Activated CD4-positive, alpha-beta T cell treated with anti-CD3 and anti-CD28 coated beads, Interleukin-2, amount 10 ng/mL, durations not matched to agents 24 days and 14 days (primary cell): ENCODE measurements around the gene ZDHHC1. TPM values are rescaled to one million over a fixed set of nuclear protein-coding genes. Genes with fewer than 3 reads are reported as not detected.

Source experiments
- DNase-seq: peaks from one replicate; pipeline ENCODE4 v3.0.0; 2022
- H3K27ac Mint-ChIP-seq: one replicate; pipeline ENCODE4 v1.8.0; 2022; ENCODE audit warnings: mild to moderate bottlenecking, mixed read lengths
- H3K27me3 Mint-ChIP-seq: one replicate; pipeline ENCODE4 v1.8.0; 2022; ENCODE audit warnings: mixed read lengths
- H3K36me3 Mint-ChIP-seq: one replicate; pipeline ENCODE4 v1.8.0; 2022; ENCODE audit warnings: low read depth, mild to moderate bottlenecking, mixed read lengths
- H3K4me1 Mint-ChIP-seq: one replicate; pipeline ENCODE4 v1.8.0; 2021; ENCODE audit warnings: mixed read lengths
- H3K4me3 Mint-ChIP-seq: one replicate; pipeline ENCODE4 v1.8.0; 2022; ENCODE audit warnings: mild to moderate bottlenecking, moderate library complexity, mixed read lengths
- H3K9me3 Mint-ChIP-seq: one replicate; pipeline ENCODE4 v1.8.0; 2021; ENCODE audit warnings: mixed read lengths
- intact Hi-C: fragments of 100-400 bp; cut with micrococcal nuclease; formaldehyde crosslinking; loops from one replicate; pipeline ENCODE4 v1.15.1; 2023
- total RNA-seq: library from RNA; stranded (reverse); gene quantifications from 2 replicates; pipeline ENCODE4 v1.2.3, GENCODE V29; 2022

Gene ZDHHC1
- total RNA-seq, 1 donor from 2014 or later: 0.54 TPM

DNA sequence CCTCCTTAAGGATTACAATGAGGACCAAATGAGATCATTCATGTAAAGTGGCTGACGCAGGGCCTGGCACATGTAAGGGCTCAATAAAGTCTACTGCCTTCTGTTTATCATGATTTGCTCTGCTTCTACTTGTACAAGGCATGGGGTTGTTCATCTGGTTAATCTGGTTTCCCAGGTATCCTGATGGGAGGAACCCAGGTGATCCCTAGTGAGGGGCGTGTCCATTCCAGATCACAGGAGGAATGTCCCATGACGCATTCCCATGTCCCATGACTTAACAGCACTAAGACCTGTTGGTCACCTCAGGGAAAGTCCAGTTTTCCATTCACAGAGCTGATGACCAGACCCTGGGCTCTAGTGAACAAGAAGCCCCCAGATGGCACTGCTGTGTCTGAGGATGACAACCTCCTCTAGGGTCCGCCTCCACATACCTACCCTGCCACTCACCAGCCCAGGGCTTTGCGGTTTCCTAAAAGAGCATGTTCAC, 11.5 kb downstream of the ZDHHC1 start:
- no peak for DNase-seq
- H3K27ac Mint-ChIP-seq: no peak overlapping the region
- intact Hi-C loops: no loop called here
- no peaks in the 10 kb centered on the region for H3K9me3 Mint-ChIP-seq
- no peak overlapping the region for H3K4me3 Mint-ChIP-seq
- H3K27me3 Mint-ChIP-seq: peaks cover 7% of the 10 kb centered on the region
- no peaks in the 10 kb centered on the region for H3K4me1 Mint-ChIP-seq
- no peaks in the 10 kb centered on the region for H3K36me3 Mint-ChIP-seq

DNA sequence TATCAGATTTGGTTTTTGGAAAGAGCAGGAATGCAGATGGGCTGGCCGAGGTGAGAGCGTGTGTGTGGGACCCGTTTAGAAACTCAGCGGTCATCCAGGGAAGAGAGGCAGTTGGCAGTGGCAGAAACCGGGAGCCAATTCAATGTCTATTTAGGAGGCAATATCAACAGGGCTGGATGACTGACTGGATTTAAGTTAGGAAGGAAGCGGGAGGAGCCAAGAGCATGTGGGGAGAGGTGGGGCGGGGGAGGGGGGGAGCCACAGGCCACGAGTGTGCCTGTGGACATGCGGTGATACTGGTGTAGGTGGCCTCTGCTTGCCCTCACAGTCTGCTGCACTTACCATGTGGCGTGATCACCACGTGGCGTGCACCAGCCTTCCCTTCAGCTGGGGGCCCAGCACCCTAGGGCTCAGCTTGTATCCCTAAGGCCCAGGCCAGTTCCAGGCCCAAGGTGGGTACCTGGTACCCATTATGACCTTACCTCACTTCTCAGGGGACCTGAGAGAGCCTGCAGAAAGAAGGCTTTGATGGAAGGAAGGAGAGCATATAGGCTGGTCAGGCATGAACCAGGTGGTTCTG, 12.2 kb downstream of the ZDHHC1 start:
- peaks cover 7% of the 10 kb centered on the region for H3K27me3 Mint-ChIP-seq
- no peak overlapping the region for H3K27ac Mint-ChIP-seq
- no peaks in the 10 kb centered on the region for H3K4me1 Mint-ChIP-seq
- no peaks in the 10 kb centered on the region for H3K9me3 Mint-ChIP-seq
- no peak for DNase-seq
- no peak overlapping the region for H3K4me3 Mint-ChIP-seq
- no peaks in the 10 kb centered on the region for H3K36me3 Mint-ChIP-seq
- intact Hi-C loops: no loop called here

DNA sequence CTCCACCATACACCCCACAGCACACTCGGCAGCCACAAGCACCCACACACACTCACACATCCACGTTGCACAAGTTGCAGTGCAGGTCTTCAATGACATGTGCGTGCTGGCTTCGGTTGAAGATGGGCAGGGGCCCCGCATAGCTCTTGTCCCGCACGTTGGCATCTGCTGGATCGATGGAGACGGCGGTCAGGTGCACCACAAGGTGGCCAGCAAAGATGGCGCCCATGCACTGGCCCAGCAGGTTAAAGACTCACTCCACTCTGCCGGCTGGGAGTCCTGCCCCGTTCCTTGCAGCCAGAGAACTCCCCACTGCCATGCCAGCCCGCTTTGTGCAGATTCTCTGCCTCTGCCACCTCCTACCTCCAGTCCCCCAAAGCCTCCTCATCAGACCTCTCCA, 15.4 kb downstream of the ZDHHC1 start:
- no peak for DNase-seq
- intact Hi-C loops: no loop called here
- H3K27me3 Mint-ChIP-seq: peaks cover 7% of the 10 kb centered on the region
- no peak overlapping the region for H3K27ac Mint-ChIP-seq
- no peaks in the 10 kb centered on the region for H3K4me1 Mint-ChIP-seq
- no peaks in the 10 kb centered on the region for H3K9me3 Mint-ChIP-seq
- no peaks in the 10 kb centered on the region for H3K36me3 Mint-ChIP-seq
- no peak overlapping the region for H3K4me3 Mint-ChIP-seq

DNA sequence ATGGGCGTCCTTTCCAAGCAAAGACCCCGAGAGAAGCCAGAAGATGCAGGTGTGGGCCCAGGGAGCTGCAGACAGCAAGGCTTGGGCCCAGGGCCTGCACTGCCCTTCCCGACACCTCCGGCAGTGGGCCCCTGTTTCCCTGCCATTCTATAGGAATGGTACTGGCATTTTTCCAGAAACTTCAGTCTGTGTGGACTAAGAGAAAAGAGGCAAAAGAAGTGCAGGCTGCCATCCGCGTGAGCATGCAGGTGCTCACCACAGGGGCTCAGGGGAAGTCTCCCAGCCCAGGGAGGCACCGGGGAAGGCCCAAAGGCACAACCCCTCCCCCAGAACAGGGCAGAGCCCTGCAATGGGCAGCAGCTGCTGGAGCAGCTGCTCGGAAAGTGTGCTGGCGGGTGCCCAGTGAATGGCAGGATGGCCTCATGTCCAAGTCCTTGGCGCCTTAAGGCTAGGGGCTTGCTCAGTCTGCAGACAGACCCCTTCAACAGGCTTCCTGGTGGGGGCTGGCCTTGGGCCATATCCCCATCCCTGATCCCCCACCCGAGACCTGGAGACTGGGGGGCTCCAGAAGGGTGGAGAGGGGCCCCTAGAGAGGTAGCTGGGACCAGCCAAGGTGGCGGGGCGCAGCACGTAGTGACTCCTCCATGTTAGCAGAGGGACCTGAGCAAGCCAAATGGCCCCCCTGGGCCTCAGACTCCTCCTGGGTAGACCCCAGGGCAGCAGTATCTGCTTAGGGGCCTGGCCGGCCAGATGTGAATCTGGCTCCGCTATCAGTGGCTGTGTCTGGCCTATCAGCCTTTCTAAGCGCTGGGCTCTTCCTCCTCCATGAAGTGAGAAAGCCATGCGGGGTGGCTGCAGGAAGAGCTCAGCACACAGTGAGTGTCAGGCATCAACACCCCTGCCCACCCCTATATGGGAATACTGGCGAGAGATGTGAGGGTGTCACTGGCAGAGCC, 16.2 kb downstream of the ZDHHC1 start:
- DNase-seq: no peak
- intact Hi-C loops: loop anchor here (1.0 to 10.0 kb wide), 3 partner anchors 55 to 140 kb away; partner anchors contain the start of gene PLEKHG4
- Mint-ChIP-seq H3K27me3 (peaks cover 15% of the 10 kb centered on the region), H3K4me3 (no peak overlapping the region), H3K27ac (no peak overlapping the region), H3K4me1 (no peaks in the 10 kb centered on the region), H3K36me3 (no peaks in the 10 kb centered on the region), H3K9me3 (no peaks in the 10 kb centered on the region)

DNA sequence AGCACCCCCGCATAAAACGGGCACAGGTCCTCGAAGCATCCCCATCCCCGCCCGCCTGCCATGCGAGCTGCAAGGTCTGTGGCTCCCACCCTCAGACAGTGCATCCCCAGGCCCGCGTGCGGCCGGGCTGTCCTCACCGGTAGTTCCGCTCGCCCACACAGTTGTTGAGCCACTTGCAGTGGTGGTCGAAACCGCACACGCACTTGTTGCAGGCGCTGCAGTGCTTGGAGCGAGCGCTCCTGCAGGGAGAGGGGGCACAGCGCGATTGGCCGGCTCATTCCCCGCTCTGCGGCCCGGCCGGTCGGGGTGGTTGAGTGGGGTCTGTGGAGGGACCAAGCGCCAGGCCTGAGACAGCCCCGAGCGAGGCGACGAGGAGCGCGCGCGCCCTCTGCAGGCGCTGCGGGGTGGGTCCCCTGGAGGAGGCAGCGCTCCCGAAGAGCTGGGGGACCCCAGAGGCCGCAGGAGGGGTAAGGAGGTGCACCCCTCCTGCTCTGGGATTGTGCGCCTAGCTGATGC, 17.0 kb downstream of the ZDHHC1 start:
- H3K27ac Mint-ChIP-seq: no peak overlapping the region
- intact Hi-C loops: loop anchor here (1.0 to 10.0 kb wide), 3 partner anchors 54 to 139 kb away; partner anchors contain the start of gene PLEKHG4
- no peak overlapping the region for H3K4me3 Mint-ChIP-seq
- peak; percentile 87 for DNase-seq
- no peaks in the 10 kb centered on the region for H3K36me3 Mint-ChIP-seq
- no peaks in the 10 kb centered on the region for H3K4me1 Mint-ChIP-seq
- H3K9me3 Mint-ChIP-seq: no peaks in the 10 kb centered on the region
- peaks cover 18% of the 10 kb centered on the region for H3K27me3 Mint-ChIP-seq

DNA sequence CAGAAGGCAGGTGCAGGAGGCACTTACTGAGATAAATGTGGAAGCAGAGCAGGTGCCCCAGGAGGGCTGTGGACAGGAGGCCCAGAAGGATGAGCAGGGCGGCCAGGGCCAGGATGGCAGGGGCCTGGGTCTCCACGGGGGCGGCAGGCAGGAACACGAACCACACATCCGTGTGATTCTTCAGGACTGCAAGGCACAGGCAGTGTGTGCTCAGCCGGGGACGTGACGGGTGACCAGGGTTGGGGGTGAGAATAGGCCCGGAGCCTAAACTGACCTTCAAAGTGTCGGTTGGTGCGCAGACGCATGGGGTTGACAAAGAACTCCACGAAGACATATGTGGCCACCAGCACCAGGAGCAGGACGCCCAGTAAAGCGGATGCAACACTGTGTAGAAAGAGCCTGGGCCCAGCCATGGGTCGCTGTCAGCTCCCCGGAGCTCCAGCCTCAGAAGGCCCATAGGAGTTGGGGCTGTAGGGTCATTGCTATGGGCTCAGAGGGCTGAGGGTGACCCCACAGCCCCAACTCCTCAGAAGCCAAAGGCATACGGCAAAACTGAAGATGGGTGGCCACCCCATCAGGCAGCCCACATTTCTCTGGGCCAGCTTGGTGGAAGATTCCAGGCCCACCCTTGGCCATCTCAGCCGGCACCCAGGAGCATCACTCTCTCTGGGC, 17.6 kb downstream of the ZDHHC1 start:
- peaks cover 4% of the 10 kb centered on the region for H3K4me1 Mint-ChIP-seq
- no peak for DNase-seq
- intact Hi-C loops: loop anchor here (1.0 to 10.0 kb wide), 3 partner anchors 54 to 138 kb away; partner anchors contain the start of gene PLEKHG4
- no peak overlapping the region for H3K27ac Mint-ChIP-seq
- no peaks in the 10 kb centered on the region for H3K36me3 Mint-ChIP-seq
- H3K9me3 Mint-ChIP-seq: no peaks in the 10 kb centered on the region
- H3K27me3 Mint-ChIP-seq: peaks cover 24% of the 10 kb centered on the region
- no peak overlapping the region for H3K4me3 Mint-ChIP-seq

DNA sequence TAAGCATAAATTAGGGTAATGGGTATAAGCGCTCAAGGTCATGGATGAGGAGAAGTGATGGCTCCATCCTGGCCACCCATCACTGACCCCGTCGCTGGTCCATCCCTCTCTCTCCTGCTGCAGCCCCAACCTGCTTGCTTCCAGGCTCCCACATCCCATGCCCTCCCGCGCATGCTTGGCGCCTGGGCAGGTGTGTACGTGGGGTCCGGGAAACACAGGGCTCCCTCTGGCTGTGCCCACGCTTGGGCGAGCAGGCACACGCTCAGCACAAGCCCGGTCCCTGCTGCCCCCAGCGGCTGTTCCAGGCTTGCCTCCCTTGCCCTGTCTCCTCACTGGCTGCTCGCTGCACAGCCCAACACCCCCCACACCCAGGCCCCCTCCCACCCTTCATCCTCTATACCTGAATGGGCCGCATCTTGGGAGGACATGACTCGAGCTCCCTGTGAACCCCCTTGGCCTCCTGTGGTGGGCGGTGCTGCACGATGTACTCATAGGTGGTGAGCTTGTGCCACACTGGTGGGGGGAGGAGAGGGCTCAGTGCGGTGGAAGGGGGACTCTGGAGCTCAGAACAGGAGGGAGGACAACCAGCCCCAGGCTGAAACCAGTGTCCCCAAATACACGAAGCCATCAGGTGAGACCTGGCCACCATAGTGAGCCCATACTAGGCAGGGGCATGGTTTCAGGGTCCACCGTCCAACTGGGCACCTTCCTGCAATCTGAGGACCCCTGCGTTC, 18.3 kb downstream of the ZDHHC1 start:
- no peaks in the 10 kb centered on the region for H3K9me3 Mint-ChIP-seq
- DNase-seq: no peak
- H3K27me3 Mint-ChIP-seq: peaks cover 27% of the 10 kb centered on the region
- peaks cover 4% of the 10 kb centered on the region for H3K4me1 Mint-ChIP-seq
- H3K36me3 Mint-ChIP-seq: no peaks in the 10 kb centered on the region
- intact Hi-C loops: loop anchor here (5.0 to 10.0 kb wide), 2 partner anchors 53 to 121 kb away; partner anchors contain the start of gene PLEKHG4
- no peak overlapping the region for H3K4me3 Mint-ChIP-seq
- no peak overlapping the region for H3K27ac Mint-ChIP-seq

DNA sequence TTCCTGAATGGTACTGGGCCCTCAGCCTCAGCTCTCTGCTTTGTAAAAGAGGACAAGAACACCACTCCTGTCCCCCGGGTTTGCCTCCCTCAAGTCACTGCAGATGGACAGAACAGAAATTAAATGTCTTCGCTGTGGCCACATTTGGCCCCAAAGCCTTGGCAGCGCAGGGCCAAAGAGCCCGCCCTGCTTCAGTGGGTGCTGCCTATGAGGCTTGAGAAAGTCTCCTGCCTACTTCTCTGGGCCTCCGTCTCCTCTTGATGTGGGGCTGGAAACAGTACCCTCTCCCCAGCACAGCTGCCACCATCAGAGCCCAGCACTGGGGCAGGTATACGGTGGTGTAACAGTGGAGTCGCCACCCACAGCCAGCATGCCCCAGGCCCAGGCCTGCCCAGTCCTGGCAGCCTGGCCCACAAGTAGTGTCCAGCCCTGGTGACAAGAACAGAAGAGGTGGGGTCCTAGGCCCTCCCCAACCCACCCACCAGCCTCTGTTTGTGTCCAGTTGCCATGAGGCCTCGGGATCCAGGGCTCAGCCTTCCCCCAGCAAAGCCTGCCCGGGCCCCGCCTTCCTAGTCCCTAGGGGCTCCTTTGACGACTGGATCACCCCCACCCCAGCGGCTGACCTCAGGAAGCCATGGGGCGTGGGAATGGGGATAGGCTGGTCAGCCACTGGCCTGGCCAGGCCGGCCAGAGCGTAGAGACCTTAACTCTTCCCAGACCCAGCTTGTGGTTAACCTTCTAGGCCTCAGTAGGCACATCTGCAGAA, 19.1 kb downstream of the ZDHHC1 start:
- DNase-seq: no peak

DNA sequence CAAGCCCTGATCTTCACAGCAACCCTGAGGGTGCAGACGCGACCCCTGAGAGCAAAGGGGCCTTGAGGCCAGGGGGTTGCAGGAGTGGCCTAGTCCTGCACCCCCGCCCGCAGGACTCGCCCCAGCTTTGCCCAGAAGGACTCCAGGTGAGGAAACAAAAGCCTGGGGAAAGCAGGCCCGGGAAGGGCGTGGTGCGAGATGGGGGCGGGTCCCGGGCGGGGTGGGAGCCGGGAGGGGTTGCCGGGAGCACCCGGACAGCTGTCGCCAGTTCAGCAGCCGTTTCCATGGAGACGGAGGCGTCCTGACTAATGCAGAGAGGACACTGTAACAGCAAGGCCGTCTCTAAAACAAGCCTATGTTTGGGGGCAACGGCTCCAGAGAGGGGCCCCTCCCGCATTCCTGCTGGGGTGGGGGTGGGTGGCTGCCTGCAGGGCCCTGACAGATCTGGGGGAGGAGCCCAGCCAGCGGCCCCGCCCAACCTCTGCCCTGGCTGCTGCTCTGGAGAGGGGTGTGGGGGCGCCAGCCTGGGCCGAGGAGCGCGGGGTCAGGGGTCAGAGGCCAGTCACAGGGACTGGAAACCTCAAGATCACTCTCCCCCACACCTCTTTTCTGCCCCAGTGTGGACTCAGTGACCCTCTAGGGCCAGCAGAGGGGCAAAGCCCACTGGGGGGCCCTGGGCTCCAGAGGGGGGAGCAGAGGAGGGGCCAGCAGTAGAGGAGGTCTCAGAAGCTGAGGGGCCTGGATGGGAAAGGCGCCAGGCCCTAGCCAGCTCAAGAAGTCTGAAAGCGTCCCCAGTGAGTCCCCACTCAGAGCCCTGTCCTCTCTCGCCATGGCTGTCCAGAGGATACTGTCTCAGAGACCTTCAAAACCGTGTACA, 19.9 kb downstream of the ZDHHC1 start:
- H3K9me3 Mint-ChIP-seq: no peaks in the 10 kb centered on the region
- DNase-seq: no peak
- no peak overlapping the region for H3K27ac Mint-ChIP-seq
- H3K36me3 Mint-ChIP-seq: no peaks in the 10 kb centered on the region
- H3K27me3 Mint-ChIP-seq: peaks cover 37% of the 10 kb centered on the region
- intact Hi-C loops: loop anchor here (5.0 to 10.0 kb wide), 2 partner anchors 52 to 119 kb away; partner anchors contain the start of gene PLEKHG4
- H3K4me3 Mint-ChIP-seq: no peak overlapping the region
- H3K4me1 Mint-ChIP-seq: peaks cover 4% of the 10 kb centered on the region

More for the DNA sequence above, 19.1 kb downstream of the ZDHHC1 start:
- Mint-ChIP-seq H3K9me3 (no peaks in the 10 kb centered on the region), H3K27ac (no peak overlapping the region), H3K27me3 (peaks cover 34% of the 10 kb centered on the region), H3K4me3 (no peak overlapping the region), H3K4me1 (peaks cover 4% of the 10 kb centered on the region), H3K36me3 (no peaks in the 10 kb centered on the region)
- intact Hi-C loops: loop anchor here (5.0 to 10.0 kb wide), 2 partner anchors 52 to 120 kb away; partner anchors contain the start of gene PLEKHG4

DNA sequence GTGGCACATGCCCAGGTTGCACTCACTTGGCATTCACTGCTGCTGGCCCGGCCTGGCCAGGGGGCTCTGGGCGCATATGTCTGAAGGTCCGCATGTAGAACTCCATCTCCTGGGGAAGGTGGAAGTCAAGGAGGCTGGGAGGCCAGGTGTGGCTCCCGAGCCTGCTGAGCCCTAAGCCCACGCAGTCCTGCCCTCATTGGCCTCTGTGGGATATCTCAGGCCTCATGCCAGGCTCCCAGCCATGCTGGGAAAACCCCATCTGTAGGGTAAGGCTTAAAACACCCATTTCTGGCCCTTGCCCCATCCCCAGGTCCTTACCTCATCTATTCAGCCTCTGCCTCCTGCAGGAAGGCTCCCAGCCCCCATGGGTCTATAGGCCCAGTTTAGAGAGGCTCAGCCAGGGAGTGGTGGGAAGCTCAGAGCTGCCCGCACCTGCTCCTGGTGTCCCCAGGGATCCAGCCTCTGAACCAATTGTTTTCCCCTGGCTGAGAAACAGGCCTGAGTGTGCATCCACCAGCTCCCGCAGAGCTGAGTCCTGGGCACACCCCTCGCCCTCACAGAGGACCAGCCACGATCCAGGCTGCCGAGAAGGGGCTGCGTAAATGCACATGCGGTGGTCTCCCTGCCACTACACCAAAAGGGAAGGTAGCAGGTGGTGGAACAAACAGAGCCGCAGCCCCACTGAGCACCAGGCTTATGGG, 20.7 kb downstream of the ZDHHC1 start:
- Mint-ChIP-seq H3K27ac (no peak overlapping the region), H3K9me3 (no peaks in the 10 kb centered on the region), H3K4me3 (no peak overlapping the region), H3K36me3 (no peaks in the 10 kb centered on the region), H3K4me1 (peaks cover 4% of the 10 kb centered on the region), H3K27me3 (peaks cover 42% of the 10 kb centered on the region)
- DNase-seq: no peak
- intact Hi-C loops: loop anchor here (5.0 to 10.0 kb wide), 2 partner anchors 51 to 118 kb away; partner anchors contain the start of gene PLEKHG4

DNA sequence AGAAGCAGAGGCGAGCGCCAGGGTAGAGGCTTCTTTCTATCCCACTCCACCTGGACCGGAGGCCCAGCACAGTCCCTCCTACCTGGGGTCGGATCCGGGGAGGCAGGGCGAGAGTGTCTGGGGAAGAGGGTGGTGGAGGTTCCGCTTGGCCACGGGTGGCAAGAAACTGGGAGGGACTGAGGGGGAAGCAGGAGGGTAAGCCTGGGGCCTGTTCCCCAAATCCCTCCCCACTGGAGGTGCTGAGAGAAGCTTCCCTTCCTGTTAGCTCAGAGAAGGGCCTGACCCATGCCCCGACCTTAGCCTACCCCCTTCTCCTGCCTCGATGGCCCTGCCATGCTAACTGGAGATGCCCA, 21.2 kb downstream of the ZDHHC1 start:
- H3K4me3 Mint-ChIP-seq: no peak overlapping the region
- intact Hi-C loops: loop anchor here (5.0 to 10.0 kb wide), 2 partner anchors 50 to 118 kb away; partner anchors contain the start of gene PLEKHG4

More for the DNA sequence above, 21.2 kb downstream of the ZDHHC1 start:
- DNase-seq: no peak
- Mint-ChIP-seq H3K36me3 (no peaks in the 10 kb centered on the region), H3K4me1 (peaks cover 4% of the 10 kb centered on the region), H3K27me3 (peaks cover 45% of the 10 kb centered on the region), H3K27ac (no peak overlapping the region), H3K9me3 (no peaks in the 10 kb centered on the region)
